Skin epidermis (tissue), 12 donors: ENCODE measurements around the gene NAV2.
A peak's percentile ranks its signal among the peaks of the same experiment; 100 is the strongest.

Experiments
- H3K27ac ChIP-seq, 21 experiments: fragments of 200-600 bp; sonication (generic) in 11 of 21; one replicate each; pipeline ENCODE4 v1.5.0; 2020; ENCODE audit warnings: mild to moderate bottlenecking in 3 of 21, inconsistent platforms in 2 of 21, moderate library complexity in 2 of 21
- H3K4me3 ChIP-seq, 7 experiments: fragments of 200-600 bp; sonication (generic) in 2 of 7; one replicate each; pipeline ENCODE4 v1.5.0; 2020; ENCODE audit warnings: inconsistent platforms in 2 of 7, mild to moderate bottlenecking in 2 of 7, moderate library complexity in 1 of 7

Gene NAV2

GRCh38 chr11:20048707-20049106, 336.1 kb downstream of the NAV2 start:
- Histone ChIP-seq H3K27ac (peak overlapping the region in 1 of 21 experiments; percentile 19), H3K4me3 (no peak overlapping the region)

- H3K4me3 ChIP-seq: no peak overlapping the region
- no peak overlapping the region for H3K27ac ChIP-seq
Measured at GRCh38 chr11:20049231-20049630, 336.6 kb downstream of the NAV2 start.

- Histone ChIP-seq H3K4me3 (no peak overlapping the region), H3K27ac (peak overlapping the region in 1 of 21 experiments; percentile 2)
Measured at GRCh38 chr11:20050048-20050447, 337.4 kb downstream of the NAV2 start.

GRCh38 chr11:20050551-20051333, 338.1 kb downstream of the NAV2 start:
- Histone ChIP-seq H3K4me3 (no peak overlapping the region), H3K27ac (no peak overlapping the region)

GRCh38 chr11:20051469-20052399, 339.1 kb downstream of the NAV2 start:
- Histone ChIP-seq H3K27ac (no peak overlapping the region), H3K4me3 (no peak overlapping the region)

- H3K27ac ChIP-seq: peak overlapping the region in 1 of 21 experiments; percentile 62
- H3K4me3 ChIP-seq: no peak overlapping the region
Measured at GRCh38 chr11:20053572-20053971, 340.9 kb downstream of the NAV2 start.

GRCh38 chr11:20054584-20054983, 341.9 kb downstream of the NAV2 start:
- H3K27ac ChIP-seq: peak overlapping the region in 1 of 21 experiments; percentile 58
- H3K4me3 ChIP-seq: no peak overlapping the region

GRCh38 chr11:20055312-20055711, 342.7 kb downstream of the NAV2 start:
- Histone ChIP-seq H3K27ac (peak overlapping the region in 7 of 21 experiments; percentile 6 to 66 (median 52)), H3K4me3 (no peak overlapping the region)

- peak overlapping the region in 15 of 21 experiments; percentile 1 to 66 (median 39) for H3K27ac ChIP-seq
- H3K4me3 ChIP-seq: no peak overlapping the region
Measured at GRCh38 chr11:20056109-20056949, 343.7 kb downstream of the NAV2 start.

GRCh38 chr11:20056950-20057943, 344.6 kb downstream of the NAV2 start:
- Histone ChIP-seq H3K27ac (peak overlapping the region in 12 of 21 experiments; percentile 1 to 58 (median 32)), H3K4me3 (no peak overlapping the region)

- Histone ChIP-seq H3K4me3 (no peak overlapping the region), H3K27ac (peak overlapping the region in 2 of 21 experiments; percentile 18 to 25)
Measured at GRCh38 chr11:20058749-20059458, 346.3 kb downstream of the NAV2 start.

- H3K4me3 ChIP-seq: no peak overlapping the region
- H3K27ac ChIP-seq: peak overlapping the region in 1 of 21 experiments; percentile 25
Measured at GRCh38 chr11:20059587-20060021, 347.0 kb downstream of the NAV2 start.

GRCh38 chr11:20060181-20060580, 347.5 kb downstream of the NAV2 start:
- no peak overlapping the region for H3K4me3 ChIP-seq
- H3K27ac ChIP-seq: peak overlapping the region in 3 of 21 experiments; percentile 9 to 67 (median 18)

- no peak overlapping the region for H3K4me3 ChIP-seq
- peak overlapping the region in 3 of 21 experiments; percentile 9 to 67 (median 18) for H3K27ac ChIP-seq
Measured at GRCh38 chr11:20060647-20061205, 348.1 kb downstream of the NAV2 start.

GRCh38 chr11:20061776-20062175, 349.1 kb downstream of the NAV2 start:
- no peak overlapping the region for H3K4me3 ChIP-seq
- no peak overlapping the region for H3K27ac ChIP-seq

GRCh38 chr11:20064961-20065405, 352.3 kb downstream of the NAV2 start:
- Histone ChIP-seq H3K27ac (no peak overlapping the region), H3K4me3 (no peak overlapping the region)

- Histone ChIP-seq H3K27ac (no peak overlapping the region), H3K4me3 (no peak overlapping the region)
Measured at GRCh38 chr11:20065406-20065805, 352.8 kb downstream of the NAV2 start.
